B cell (primary cell): ENCODE data around the gene GPR89B.
"Not testable (repeated sequence)": the region's sequence is repeated elsewhere in the genome, so short reads cannot be mapped to it uniquely, and the experiment has no call there.

Experiments
- EZH2 ChIP-seq: IDR thresholded peaks from 2 replicates; pipeline ENCODE4 v1.6.1; 2012; ENCODE audit warnings: borderline replicate concordance, low read depth, mild to moderate bottlenecking, moderate library complexity, low read length; ENCODE audit not compliant: insufficient read depth, poor library complexity, severe bottlenecking
- TF ChIP-seq, protein P1 (sequence below): fragments of 200-600 bp; IDR thresholded peaks from one replicate; pipeline ENCODE4 v1.8.0; 2022; ENCODE audit warnings: antibody characterized with exemption, mild to moderate bottlenecking

GRCh38 chr1:147985374-147985773, 57.2 kb downstream of the GPR89B start:
- not testable (repeated sequence) for TF ChIP-seq EZH2
- TF ChIP-seq, protein P1, sequence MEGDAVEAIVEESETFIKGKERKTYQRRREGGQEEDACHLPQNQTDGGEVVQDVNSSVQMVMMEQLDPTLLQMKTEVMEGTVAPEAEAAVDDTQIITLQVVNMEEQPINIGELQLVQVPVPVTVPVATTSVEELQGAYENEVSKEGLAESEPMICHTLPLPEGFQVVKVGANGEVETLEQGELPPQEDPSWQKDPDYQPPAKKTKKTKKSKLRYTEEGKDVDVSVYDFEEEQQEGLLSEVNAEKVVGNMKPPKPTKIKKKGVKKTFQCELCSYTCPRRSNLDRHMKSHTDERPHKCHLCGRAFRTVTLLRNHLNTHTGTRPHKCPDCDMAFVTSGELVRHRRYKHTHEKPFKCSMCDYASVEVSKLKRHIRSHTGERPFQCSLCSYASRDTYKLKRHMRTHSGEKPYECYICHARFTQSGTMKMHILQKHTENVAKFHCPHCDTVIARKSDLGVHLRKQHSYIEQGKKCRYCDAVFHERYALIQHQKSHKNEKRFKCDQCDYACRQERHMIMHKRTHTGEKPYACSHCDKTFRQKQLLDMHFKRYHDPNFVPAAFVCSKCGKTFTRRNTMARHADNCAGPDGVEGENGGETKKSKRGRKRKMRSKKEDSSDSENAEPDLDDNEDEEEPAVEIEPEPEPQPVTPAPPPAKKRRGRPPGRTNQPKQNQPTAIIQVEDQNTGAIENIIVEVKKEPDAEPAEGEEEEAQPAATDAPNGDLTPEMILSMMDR, result not testable (repeated sequence)
